NCI-H1092 treated with DMSO at 0.1 percent for 48 hours (cell line): Measurements from ENCODE around the gene PIEZO1.

ENCODE experiments used
- DNase-seq: peaks from one replicate; lab custom pipeline; 2025; lab: John Stamatoyannopoulos, UW

PIEZO1 gene

GRCh38 chr16:88705801-88706228, 79.2 kb downstream of the PIEZO1 start:
- no peak for DNase-seq

- no peak for DNase-seq
Observed at GRCh38 chr16:88705076-88705684, 79.8 kb downstream of the PIEZO1 start.

GRCh38 chr16:88703486-88704309, 81.3 kb downstream of the PIEZO1 start:
- no peak for DNase-seq

- no peak for DNase-seq
Observed at GRCh38 chr16:88702371-88703210, 82.4 kb downstream of the PIEZO1 start.

GRCh38 chr16:88701581-88702370, 83.2 kb downstream of the PIEZO1 start:
- no peak for DNase-seq

- DNase-seq, result no peak
Observed at GRCh38 chr16:88700636-88701482, 84.2 kb downstream of the PIEZO1 start.

GRCh38 chr16:88700322-88700635, 84.7 kb downstream of the PIEZO1 start:
- no peak for DNase-seq

- no peak for DNase-seq
Observed at GRCh38 chr16:88699180-88699579, 85.8 kb downstream of the PIEZO1 start.

GRCh38 chr16:88698646-88699045, 86.4 kb downstream of the PIEZO1 start:
- no peak for DNase-seq

- no peak for DNase-seq
Observed at GRCh38 chr16:88697831-88698615, 87.0 kb downstream of the PIEZO1 start.

- DNase-seq, result no peak
Observed at GRCh38 chr16:88697116-88697830, 87.7 kb downstream of the PIEZO1 start.

GRCh38 chr16:88696441-88696840, 88.6 kb downstream of the PIEZO1 start:
- DNase-seq, result no peak

GRCh38 chr16:88695753-88696152, 89.3 kb downstream of the PIEZO1 start:
- DNase-seq, result no peak

- no peak for DNase-seq
Observed at GRCh38 chr16:88695218-88695617, 89.8 kb downstream of the PIEZO1 start.

- DNase-seq, result no peak
Observed at GRCh38 chr16:88694221-88695087, 90.6 kb downstream of the PIEZO1 start.

- no peak for DNase-seq
Observed at GRCh38 chr16:88693420-88694177, 91.4 kb downstream of the PIEZO1 start.

GRCh38 chr16:88692861-88693260, 92.2 kb downstream of the PIEZO1 start:
- DNase-seq, result no peak
